Stimulated activated CD8-positive, alpha-beta memory T cell treated with anti-CD3 and anti-CD28 coated beads, Interleukin-15, amount 100 ng/mL, for 24 hours (primary cell): ENCODE data around the gene FBRSL1.
A peak's percentile ranks its signal among the peaks of the same experiment; 100 is the strongest.

Experiments
- DNase-seq: peaks from one replicate; pipeline ENCODE4 v3.0.0-alpha.2; 2020; ENCODE audit warnings: low read depth

FBRSL1 gene

GRCh38 chr12:132558861-132559623, 69.1 kb downstream of the FBRSL1 start:
- DNase-seq, result no peak

GRCh38 chr12:132559652-132560363, 69.9 kb downstream of the FBRSL1 start:
- DNase-seq, result peak; percentile 12

- no peak for DNase-seq
Observed at GRCh38 chr12:132560364-132560613, 70.3 kb downstream of the FBRSL1 start.

- peak; percentile 67 for DNase-seq
Observed at GRCh38 chr12:132560614-132561426, 70.9 kb downstream of the FBRSL1 start.
